Hippocampal formation (tissue), 2 donors: ENCODE data around the gene SENP2.
"Not testable (repeated sequence)": the region's sequence is repeated elsewhere in the genome, so short reads cannot be mapped to it uniquely, and the experiment has no call there.

Source experiments
- DNase-seq, 2 donors: peaks; one replicate each; lab custom pipeline; 2025; lab: John Stamatoyannopoulos, UW

SENP2 gene

GRCh38 chr3:185586686-185587039 lies 568 bp downstream of the SENP2 start:
- no peak for DNase-seq

- DNase-seq: no peak
Measured at GRCh38 chr3:185594073-185594472, 8.0 kb downstream of the SENP2 start.

- no peak for DNase-seq
Measured at GRCh38 chr3:185595526-185595925, 9.4 kb downstream of the SENP2 start.

- DNase-seq: no peak
Measured at GRCh38 chr3:185605566-185605965, 19.5 kb downstream of the SENP2 start.

GRCh38 chr3:185606196-185606595 lies 20.1 kb downstream of the SENP2 start:
- no peak for DNase-seq

- no peak for DNase-seq
Measured at GRCh38 chr3:185613016-185613415, 26.9 kb downstream of the SENP2 start.

GRCh38 chr3:185623939-185624665 lies 38.0 kb downstream of the SENP2 start:
- no peak for DNase-seq

GRCh38 chr3:185625784-185626183 lies 39.7 kb downstream of the SENP2 start:
- DNase-seq: no peak

GRCh38 chr3:185629554-185630181 lies 43.6 kb downstream of the SENP2 start:
- DNase-seq: no peak

GRCh38 chr3:185630182-185630622 lies 44.1 kb downstream of the SENP2 start:
- DNase-seq: peak in 1 of 2 donors; percentile 2

GRCh38 chr3:185631108-185631507 lies 45.0 kb downstream of the SENP2 start:
- no peak for DNase-seq

- no peak for DNase-seq
Measured at GRCh38 chr3:185631508-185632206, 45.6 kb downstream of the SENP2 start.

- no peak for DNase-seq
Measured at GRCh38 chr3:185632996-185633395, 46.9 kb downstream of the SENP2 start.

- no peak for DNase-seq
Measured at GRCh38 chr3:185637388-185637787, 51.3 kb downstream of the SENP2 start.

- not testable (repeated sequence) for DNase-seq
Measured at GRCh38 chr3:185638651-185639050, 52.6 kb downstream of the SENP2 start.

GRCh38 chr3:185639632-185640206 lies 53.6 kb downstream of the SENP2 start:
- DNase-seq: no peak

- no peak for DNase-seq
Measured at GRCh38 chr3:185640308-185640707, 54.2 kb downstream of the SENP2 start.

GRCh38 chr3:185645191-185645590 lies 59.1 kb downstream of the SENP2 start:
- DNase-seq: not testable (repeated sequence)

- DNase-seq: no peak
Measured at GRCh38 chr3:185645596-185646381, 59.7 kb downstream of the SENP2 start.

- DNase-seq: no peak
Measured at GRCh38 chr3:185646382-185647133, 60.5 kb downstream of the SENP2 start.
